Mesenteric fat pad (tissue), 1 donor: ENCODE data around the gene HIVEP3. TPM values are rescaled to one million over a fixed set of nuclear protein-coding genes. Genes with fewer than 3 reads are reported as not detected.

ENCODE experiments used
- DNase-seq: peaks from one replicate; pipeline ENCODE4 v3.0.0-alpha.2; 2020; ENCODE audit warnings: low spot score
- total RNA-seq: library from RNA; stranded (reverse); fragmentation: NEBNext Ultra II Directional; extraction: Animal tissue kit (Norgen Biotek cat#: 25700); gene quantifications from one replicate; pipeline ENCODE4 v1.2.1, GENCODE V29; 2021
- donor health status: DM: yes; HTN: yes; CAD: no.

The HIVEP3 gene
- total RNA-seq, 1 donor from 2014 or later = 19.9 TPM

DNA sequence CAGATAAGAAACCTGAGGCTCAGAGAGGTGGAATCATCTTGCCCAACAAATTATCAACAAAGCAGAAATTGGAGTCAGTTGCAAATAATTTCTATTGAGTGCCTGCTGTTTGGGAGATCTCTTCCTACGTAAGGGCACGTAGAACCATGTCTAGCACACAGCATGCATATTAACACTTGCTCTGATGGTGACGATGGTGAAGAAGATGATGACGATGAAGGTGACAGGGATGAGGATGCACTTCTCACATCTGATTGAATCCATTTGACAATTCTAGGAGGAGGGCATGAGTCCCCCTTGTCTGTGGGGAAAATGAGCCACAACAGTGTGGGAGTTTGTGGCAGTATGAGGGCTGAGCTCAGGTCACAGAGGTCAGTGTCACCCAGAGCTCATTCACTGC, 183.6 kb downstream of the HIVEP3 start:
- DNase-seq = no peak

DNA sequence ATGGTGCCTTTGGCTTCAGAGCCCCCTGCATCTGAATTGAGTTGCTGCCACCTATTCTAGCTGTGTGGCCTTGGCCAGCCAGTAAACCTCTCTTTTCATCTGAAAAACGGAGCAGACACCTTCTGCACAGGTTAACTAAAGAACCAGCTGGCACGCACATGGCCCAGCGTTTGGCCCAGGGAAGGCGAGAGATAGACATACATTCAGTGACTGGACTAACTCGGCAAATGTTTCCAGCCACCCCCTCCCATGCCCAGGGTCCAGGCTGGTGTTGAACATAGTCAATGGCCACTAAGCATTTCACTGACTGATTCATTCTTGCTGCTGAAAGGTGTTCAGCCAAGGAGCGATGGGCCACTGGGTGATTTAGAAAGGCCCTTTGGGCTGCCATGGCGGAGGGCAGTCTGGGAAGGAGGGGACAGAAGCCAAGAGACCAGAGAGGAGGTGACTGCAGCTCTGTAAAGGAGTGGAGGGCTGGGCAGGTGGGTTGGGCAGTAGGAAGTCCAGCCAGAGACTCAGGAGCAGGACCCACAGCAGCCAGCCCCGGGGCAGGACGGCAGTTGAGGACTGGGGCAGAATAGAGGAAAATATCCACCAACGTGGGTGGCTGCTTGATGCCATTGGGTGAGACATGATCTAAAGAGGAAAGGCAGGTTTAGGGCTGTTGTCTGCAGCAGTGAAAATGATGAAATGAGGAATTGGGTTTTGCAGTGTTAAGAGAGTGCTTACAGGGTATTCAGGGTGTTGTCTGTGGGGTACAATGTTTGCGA, 184.3 kb downstream of the HIVEP3 start:
- no peak for DNase-seq

- no peak for DNase-seq
Observed at GRCh38 chr1:41733725-41734124, 185.0 kb downstream of the HIVEP3 start.

GRCh38 chr1:41733021-41733420, 185.7 kb downstream of the HIVEP3 start:
- no peak for DNase-seq

GRCh38 chr1:41731516-41732030, 187.1 kb downstream of the HIVEP3 start:
- no peak for DNase-seq

DNA sequence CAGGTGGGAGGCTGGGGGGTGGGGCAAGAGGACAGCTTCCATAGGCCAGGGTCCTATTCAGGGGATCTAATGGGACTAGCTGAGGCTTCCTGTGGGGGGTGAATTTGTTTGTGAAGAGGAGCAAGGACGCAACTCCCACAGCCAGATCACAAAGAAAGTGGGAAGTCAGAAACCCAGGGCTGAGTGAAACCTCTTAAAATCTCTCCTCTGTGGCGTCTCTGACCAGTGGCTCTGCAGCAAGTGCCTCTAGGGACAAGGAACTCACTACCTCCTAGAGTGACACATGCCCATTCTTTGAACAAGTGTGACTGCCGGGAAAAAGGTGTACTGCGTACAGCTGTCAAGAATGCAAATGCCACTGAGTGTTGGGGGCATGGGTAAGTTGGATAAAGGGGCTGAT, 187.9 kb downstream of the HIVEP3 start:
- no peak for DNase-seq

DNA sequence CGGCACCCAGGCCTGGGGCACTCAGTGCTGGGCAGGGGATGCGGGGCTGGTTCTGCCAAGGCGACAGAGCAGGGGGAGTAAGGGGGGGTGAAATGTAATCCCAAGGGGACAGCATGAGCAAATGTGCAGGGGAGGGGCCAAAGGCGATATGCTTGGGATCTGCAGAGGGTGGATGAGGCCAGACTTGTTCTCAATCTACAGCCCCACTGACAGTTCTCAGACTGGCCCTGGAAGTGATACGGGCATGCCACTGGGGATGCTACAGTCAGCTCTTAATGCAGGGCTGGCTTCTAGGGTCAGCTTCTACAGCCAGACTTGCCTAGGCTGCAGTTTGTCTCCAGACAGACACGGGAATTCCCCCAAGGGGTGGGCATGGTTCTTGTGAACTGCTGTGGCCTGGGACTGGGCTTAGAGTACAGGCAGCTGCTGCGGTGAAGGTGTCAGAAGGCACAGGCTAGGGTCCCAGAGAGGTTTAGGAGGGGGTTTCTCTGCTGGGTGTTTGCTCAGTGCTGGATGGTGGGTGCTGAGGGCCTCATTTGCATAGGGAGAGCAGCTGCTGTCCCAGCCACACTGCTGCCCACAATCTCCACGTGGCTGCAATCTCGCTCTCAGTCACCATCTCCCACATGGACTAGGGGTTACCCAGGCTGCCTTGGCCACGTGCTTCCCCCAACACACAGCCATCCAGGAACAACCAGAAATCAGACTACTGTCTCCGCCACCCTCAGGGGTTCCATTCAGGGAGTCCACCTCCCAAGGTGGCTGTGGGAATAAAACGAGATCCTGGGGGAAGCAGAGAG, 190.1 kb downstream of the HIVEP3 start:
- DNase-seq = no peak

GRCh38 chr1:41727749-41728115, 191.0 kb downstream of the HIVEP3 start:
- no peak for DNase-seq

DNA sequence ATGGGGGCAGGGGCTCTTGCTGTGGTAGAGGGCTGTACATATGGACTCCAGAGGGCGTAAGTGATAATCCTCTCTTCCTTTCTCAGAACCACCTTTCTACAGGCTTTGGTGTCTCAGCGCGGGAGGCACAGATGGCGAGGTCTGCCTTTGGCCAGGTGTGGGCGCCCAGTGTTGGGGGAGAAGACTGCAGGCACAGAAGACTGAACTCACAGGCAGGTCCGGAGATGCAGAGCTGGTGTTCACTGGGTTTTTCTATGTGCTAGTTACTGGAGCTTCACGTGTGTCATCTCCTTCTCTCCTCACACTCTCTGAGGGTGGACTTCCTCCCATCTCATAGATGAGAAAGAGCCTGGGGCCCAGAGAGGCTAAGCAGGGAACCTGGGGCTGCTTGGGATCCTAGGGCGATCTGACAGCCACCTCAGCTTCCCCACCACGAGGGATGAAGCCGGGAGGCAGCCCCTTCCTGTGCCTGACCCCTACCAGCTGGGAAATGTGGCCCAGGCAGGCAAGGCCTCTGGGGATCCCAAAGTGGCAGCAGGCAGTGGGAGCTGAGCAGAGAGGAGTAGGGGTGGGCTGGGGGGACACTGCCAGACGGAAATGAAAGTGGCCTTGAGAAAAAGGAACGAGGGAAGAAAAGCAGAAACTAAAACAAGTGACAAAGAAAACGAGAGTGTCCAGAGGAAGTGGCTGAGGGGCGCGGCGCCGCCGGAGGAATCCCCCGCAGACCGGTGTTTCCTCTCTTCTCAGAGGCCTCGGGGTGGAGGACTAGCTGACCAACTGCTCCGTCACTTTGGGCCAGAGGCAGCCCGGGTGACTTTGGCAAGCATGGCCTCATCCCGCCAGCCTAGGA, 191.6 kb downstream of the HIVEP3 start:
- no peak for DNase-seq

GRCh38 chr1:41726292-41726691, 192.4 kb downstream of the HIVEP3 start:
- DNase-seq = no peak

GRCh38 chr1:41724926-41725325, 193.8 kb downstream of the HIVEP3 start:
- no peak for DNase-seq

GRCh38 chr1:41724248-41724647, 194.5 kb downstream of the HIVEP3 start:
- no peak for DNase-seq

DNA sequence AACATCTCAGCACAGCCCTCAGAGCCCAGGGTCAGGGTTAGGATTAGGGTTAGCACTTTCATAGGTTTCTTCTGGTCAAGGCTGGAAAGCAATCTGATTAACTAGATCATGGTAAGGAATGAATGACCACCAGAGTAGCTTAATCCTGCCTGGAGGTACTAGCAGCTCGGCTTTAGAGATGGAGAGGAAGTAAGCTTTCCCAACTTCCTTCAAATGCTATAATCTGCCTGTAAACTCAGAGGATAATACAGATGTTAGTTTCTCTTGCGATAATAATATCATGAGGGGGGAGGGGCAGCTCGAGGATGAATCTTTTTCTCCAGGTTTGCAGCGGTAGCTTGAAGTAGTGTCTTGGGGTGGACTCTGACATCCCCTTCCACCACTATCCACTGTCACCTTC, 194.9 kb downstream of the HIVEP3 start:
- no peak for DNase-seq

DNA sequence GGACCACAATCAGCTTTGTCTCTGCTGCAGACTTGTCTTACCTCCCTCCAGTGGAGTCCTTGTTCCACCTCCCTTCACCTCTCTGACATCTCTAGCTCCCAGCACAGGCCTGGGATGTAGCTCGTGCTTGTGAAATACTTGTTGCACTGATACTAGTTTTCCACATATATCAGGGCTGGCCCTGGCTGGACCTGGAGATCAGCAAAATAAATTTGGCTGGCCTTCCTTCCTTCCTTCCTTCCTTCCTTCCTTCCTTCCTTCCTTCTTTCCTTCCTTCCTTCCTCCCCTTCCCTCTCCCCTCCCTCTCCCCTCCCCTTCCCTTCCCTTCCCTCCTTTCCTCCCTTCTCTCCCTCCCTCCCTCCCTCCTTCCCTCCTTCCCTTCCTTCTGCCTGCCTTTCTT, 196.5 kb downstream of the HIVEP3 start:
- DNase-seq = no peak

GRCh38 chr1:41720861-41721410, 197.8 kb downstream of the HIVEP3 start:
- no peak for DNase-seq

DNA sequence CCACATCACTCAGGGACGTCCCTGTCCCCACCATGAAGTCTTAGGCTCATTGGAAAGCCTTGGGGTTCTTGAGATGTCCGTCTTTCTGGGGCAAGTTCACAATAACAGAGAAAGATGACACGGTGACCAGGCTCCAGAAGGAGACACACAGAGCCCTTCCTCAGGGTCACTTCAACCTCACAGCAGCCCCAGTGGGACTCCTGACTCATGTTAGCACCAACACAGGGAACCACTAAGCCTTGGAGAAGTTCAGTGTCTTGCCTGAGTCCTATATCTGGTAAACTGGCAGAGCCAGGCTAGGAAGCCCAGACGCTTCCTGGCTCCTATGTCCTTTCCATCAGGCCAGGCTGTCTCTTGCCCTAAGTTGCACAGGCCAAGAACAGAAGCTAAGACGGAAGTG, 199.1 kb downstream of the HIVEP3 start:
- no peak for DNase-seq

GRCh38 chr1:41719128-41719527, 199.6 kb downstream of the HIVEP3 start:
- no peak for DNase-seq

- DNase-seq = no peak
Observed at GRCh38 chr1:41718497-41718896, 200.2 kb downstream of the HIVEP3 start.

DNA sequence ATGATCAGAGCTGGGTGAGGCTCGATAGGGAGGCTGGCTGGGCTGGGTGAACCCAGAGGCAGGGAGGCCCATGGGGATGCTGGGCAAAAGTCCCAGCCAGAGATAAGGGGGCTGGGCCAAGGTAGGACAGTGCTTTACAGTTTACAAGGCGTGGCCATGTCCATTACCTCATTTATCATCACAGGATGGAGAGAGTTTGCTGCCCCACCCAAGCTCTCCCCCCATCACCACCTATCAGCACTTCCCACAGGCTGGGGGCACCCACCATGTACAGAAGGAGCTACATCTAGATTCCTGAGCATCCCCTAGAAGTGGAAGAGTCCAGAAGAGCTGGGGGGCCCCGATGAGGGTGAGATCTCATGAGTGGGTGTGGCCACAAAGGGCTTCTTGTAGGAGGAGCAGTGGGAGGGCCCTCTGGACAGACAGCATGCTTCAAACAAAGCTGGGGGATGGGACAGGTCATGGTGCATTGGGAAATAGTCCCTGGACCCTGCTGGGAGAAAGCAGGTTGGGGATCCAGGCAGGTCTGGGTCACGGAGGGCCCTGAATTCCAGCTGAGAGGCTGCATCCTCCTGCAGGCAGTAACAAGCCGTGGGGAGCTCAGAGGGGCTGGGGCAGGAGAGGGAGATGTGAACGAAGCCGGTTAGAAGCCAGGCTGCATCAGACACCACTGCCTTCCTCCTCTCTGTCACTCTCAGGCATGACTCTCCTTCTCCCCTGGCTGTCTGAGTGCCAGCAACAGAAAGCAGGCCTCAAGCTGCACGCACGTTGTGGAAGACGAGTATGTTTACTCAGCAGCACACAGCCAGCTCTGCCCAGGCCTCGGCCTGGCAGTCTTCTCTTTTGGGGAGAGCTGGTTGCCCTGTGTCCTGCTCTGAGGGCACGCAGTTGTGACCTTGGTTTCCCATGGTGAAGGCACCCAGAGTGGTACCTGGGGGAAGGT, 202.3 kb downstream of the HIVEP3 start:
- DNase-seq = no peak

GRCh38 chr1:41715441-41716095, 203.2 kb downstream of the HIVEP3 start:
- no peak for DNase-seq
